Hematopoietic multipotent progenitor cell treated with erythropoietin and hydrocortisone succinate and interleukin-3 and kit ligand, for 17 days (in vitro differentiated cells): ENCODE data around the gene VGF.
A peak's percentile ranks its signal among the peaks of the same experiment; 100 is the strongest.
"Not testable (repeated sequence)": the region's sequence is repeated elsewhere in the genome, so short reads cannot be mapped to it uniquely, and the experiment has no call there.

Experiments used
- DNase-seq: peaks from one replicate; pipeline ENCODE4 v3.0.0-alpha.2; 2015; ENCODE audit warnings: low spot score

VGF gene

GRCh38 chr7:101165075-101165957 is at the start of gene VGF:
Gene VGF, minus strand, starts transcription at chr7:101165569. Its CDS starts 726 bp downstream, at chr7:101164843.
- peak; percentile 86 for DNase-seq

- DNase-seq, result no peak
These were observed 46.6 kb upstream of the VGF start for GRCh38 chr7:101212014-101212413.

- no peak for DNase-seq
These were observed 46.1 kb upstream of the VGF start for GRCh38 chr7:101211501-101211900.

- no peak for DNase-seq
These were observed 44.8 kb upstream of the VGF start for GRCh38 chr7:101210143-101210542.

- DNase-seq, result no peak
These were observed 43.4 kb upstream of the VGF start for GRCh38 chr7:101208794-101209193.

GRCh38 chr7:101207459-101207858 is 42.1 kb upstream of the VGF start:
- no peak for DNase-seq

- no peak for DNase-seq
These were observed 41.3 kb upstream of the VGF start for GRCh38 chr7:101206665-101207042.

- no peak for DNase-seq
These were observed 40.7 kb upstream of the VGF start for GRCh38 chr7:101205901-101206664.

- not testable (repeated sequence) for DNase-seq
These were observed 38.7 kb upstream of the VGF start for GRCh38 chr7:101203740-101204738.

GRCh38 chr7:101202603-101202918 is 37.2 kb upstream of the VGF start:
- DNase-seq, result no peak

- DNase-seq, result no peak
These were observed 36.6 kb upstream of the VGF start for GRCh38 chr7:101201695-101202602.

GRCh38 chr7:101200862-101201599 is 35.7 kb upstream of the VGF start, which contains the start of gene MOGAT3:
Gene MOGAT3, minus strand, starts transcription at chr7:101201036. Its CDS starts 182 bp downstream, at chr7:101200854.
- no peak for DNase-seq

- DNase-seq, result no peak
These were observed 35.1 kb upstream of the VGF start for GRCh38 chr7:101200504-101200861.

GRCh38 chr7:101199522-101199921 is 34.2 kb upstream of the VGF start:
- DNase-seq, result not testable (repeated sequence)

GRCh38 chr7:101198476-101198875 is 33.1 kb upstream of the VGF start:
- DNase-seq, result no peak

- DNase-seq, result no peak
These were observed 32.6 kb upstream of the VGF start for GRCh38 chr7:101197991-101198390.

GRCh38 chr7:101195884-101196283 is 30.5 kb upstream of the VGF start:
- no peak for DNase-seq

- DNase-seq, result no peak
These were observed 23.7 kb upstream of the VGF start for GRCh38 chr7:101189109-101189508.

- DNase-seq, result no peak
These were observed 21.6 kb upstream of the VGF start for GRCh38 chr7:101186844-101187428.

- DNase-seq, result no peak
These were observed 20.8 kb upstream of the VGF start for GRCh38 chr7:101186194-101186593.
